PFSK-1 (cell line): ENCODE measurements around the gene TUBD1.

Source experiments
- POLR2AphosphoS5 ChIP-seq: IDR thresholded peaks from 2 replicates; pipeline ENCODE4 v1.6.1; 2012; ENCODE audit warnings: low read depth, mild to moderate bottlenecking, control low read depth, low read length, moderate library complexity
- TF ChIP-seq, protein P1 (sequence below), 2 experiments: IDR thresholded peaks; 2 replicates each; pipeline versions ENCODE4 v1.6.1 to v1.8.0; 2011 to 2012; ENCODE audit warnings: low read depth in 2 of 2, low read length in 2 of 2, control low read depth in 1 of 2, inconsistent platforms in 1 of 2, mild to moderate bottlenecking in 1 of 2, moderate library complexity in 1 of 2; ENCODE audit not compliant: insufficient read depth in 1 of 2

DNA sequence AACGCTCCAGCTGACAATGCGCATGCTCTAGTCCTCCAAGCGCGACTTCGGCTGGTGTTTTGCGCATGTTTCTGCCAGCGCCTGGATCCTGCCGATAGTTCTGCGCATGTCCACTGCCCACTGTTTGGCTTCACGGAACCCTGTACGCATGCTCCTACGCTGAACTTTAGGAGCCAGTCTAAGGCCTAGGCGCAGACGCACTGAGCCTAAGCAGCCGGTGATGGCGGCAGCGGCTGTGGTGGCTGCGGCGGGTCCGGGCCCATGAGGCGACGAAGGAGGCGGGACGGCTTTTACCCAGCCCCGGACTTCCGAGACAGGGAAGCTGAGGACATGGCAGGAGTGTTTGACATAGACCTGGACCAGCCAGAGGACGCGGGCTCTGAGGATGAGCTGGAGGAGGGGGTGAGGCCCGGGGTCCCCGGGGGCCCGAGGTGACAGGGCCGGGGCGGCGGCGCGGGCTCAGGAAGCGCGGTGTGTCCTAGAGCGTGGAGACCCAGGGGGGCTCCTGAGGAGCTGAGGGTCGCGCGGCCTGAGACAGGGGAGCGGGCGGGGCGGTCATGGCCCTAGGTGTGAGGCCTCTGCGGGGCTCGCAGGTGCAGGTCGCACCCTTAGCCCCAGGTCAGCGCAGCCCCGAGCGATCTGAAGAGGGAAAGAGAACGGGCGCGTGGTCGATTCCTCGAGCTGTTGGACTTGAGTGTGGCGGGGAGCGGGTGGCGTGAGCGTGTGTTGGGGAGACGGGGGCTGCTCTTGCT, at the start of gene TUBD1, which contains the start of gene RPS6KB1:
- peak; percentile 90 for TF ChIP-seq POLR2AphosphoS5
- TF ChIP-seq, protein P1, sequence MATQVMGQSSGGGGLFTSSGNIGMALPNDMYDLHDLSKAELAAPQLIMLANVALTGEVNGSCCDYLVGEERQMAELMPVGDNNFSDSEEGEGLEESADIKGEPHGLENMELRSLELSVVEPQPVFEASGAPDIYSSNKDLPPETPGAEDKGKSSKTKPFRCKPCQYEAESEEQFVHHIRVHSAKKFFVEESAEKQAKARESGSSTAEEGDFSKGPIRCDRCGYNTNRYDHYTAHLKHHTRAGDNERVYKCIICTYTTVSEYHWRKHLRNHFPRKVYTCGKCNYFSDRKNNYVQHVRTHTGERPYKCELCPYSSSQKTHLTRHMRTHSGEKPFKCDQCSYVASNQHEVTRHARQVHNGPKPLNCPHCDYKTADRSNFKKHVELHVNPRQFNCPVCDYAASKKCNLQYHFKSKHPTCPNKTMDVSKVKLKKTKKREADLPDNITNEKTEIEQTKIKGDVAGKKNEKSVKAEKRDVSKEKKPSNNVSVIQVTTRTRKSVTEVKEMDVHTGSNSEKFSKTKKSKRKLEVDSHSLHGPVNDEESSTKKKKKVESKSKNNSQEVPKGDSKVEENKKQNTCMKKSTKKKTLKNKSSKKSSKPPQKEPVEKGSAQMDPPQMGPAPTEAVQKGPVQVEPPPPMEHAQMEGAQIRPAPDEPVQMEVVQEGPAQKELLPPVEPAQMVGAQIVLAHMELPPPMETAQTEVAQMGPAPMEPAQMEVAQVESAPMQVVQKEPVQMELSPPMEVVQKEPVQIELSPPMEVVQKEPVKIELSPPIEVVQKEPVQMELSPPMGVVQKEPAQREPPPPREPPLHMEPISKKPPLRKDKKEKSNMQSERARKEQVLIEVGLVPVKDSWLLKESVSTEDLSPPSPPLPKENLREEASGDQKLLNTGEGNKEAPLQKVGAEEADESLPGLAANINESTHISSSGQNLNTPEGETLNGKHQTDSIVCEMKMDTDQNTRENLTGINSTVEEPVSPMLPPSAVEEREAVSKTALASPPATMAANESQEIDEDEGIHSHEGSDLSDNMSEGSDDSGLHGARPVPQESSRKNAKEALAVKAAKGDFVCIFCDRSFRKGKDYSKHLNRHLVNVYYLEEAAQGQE (IDR thresholded peaks at IDR 0.05; ENCODE audit: insufficient read depth in 1 of 2, low read depth in 2 of 2, low read length in 2 of 2): peak; percentile 32 to 38; a peak in 1 of 4 replicates
